GM10248 (cell line): ENCODE measurements around the gene SUMF1.

Experiments used
- CTCF ChIA-PET: fragments of 300-600 bp; sonication (Branson Sonifier 250); formaldehyde crosslinking; extraction: SDS; loops from one replicate; lab custom pipeline; 2021; ENCODE audit warnings: antibody characterized with exemption; lab: Yijun Ruan, JAX
- POLR2A ChIA-PET: fragments of 350-650 bp; sonication (Branson Sonifier 250); formaldehyde crosslinking; extraction: SDS; loops from one replicate; lab custom pipeline; 2020; ENCODE audit warnings: antibody characterized with exemption; lab: Yijun Ruan, JAX
- DNase-seq: peaks from one replicate; pipeline ENCODE4 v3.0.0; 2012; ENCODE audit errors: extremely low spot score
- CTCF ChIP-seq: IDR thresholded peaks from 2 replicates; pipeline ENCODE4 v1.5.1; 2012; ENCODE audit warnings: mild to moderate bottlenecking, low read depth; ENCODE audit errors: extremely low read depth, missing control alignments, control extremely low read depth

Gene SUMF1

GRCh38 chr3:4322635-4323034 lies 144.4 kb downstream of the SUMF1 start:
- POLR2A ChIA-PET, result no interaction called here
- DNase-seq, result no peak
- CTCF ChIA-PET, result interaction anchor here (1.0 to 1.2 kb wide), 2 partner anchors 13 to 28 kb away, joined by 3 to 5 read pairs; no protein-coding TSS in a partner anchor
- no peak for TF ChIP-seq CTCF

GRCh38 chr3:4321732-4322131 lies 145.3 kb downstream of the SUMF1 start:
- TF ChIP-seq CTCF, result no peak
- ChIA-PET CTCF (interaction anchor here (0.9 to 1.2 kb wide), 2 partner anchors 10 to 13 kb away, joined by 3 to 5 read pairs; no protein-coding TSS in a partner anchor), POLR2A (no interaction called here)
- no peak for DNase-seq

GRCh38 chr3:4320096-4320911 lies 146.8 kb downstream of the SUMF1 start:
- DNase-seq, result no peak
- TF ChIP-seq CTCF, result no peak
- ChIA-PET POLR2A (no interaction called here), CTCF (no interaction called here)

GRCh38 chr3:4314688-4315087 lies 152.4 kb downstream of the SUMF1 start:
- ChIA-PET POLR2A (no interaction called here), CTCF (interaction anchor here (0.8 to 2.0 kb wide), 6 partner anchors 10 to 318 kb away, joined by 3 to 7 read pairs (median 6); no protein-coding TSS in a partner anchor)
- TF ChIP-seq CTCF, result no peak
- DNase-seq, result no peak

GRCh38 chr3:4313606-4314293 lies 153.3 kb downstream of the SUMF1 start:
- ChIA-PET CTCF (interaction anchor here (1.2 to 2.0 kb wide), 2 partner anchors 27 to 37 kb away, joined by 3 to 6 read pairs; no protein-coding TSS in a partner anchor), POLR2A (no interaction called here)
- TF ChIP-seq CTCF, result no peak
- DNase-seq, result no peak

GRCh38 chr3:4311496-4311895 lies 155.6 kb downstream of the SUMF1 start:
- CTCF ChIA-PET, result interaction anchor here (1.0 to 1.5 kb wide), 3 partner anchors 10 to 12 kb away, joined by 3 read pairs; no protein-coding TSS in a partner anchor
- no peak for DNase-seq
- no peak for TF ChIP-seq CTCF
- POLR2A ChIA-PET, result no interaction called here
